ENCODE results near the gene KIF26A.

DNA sequence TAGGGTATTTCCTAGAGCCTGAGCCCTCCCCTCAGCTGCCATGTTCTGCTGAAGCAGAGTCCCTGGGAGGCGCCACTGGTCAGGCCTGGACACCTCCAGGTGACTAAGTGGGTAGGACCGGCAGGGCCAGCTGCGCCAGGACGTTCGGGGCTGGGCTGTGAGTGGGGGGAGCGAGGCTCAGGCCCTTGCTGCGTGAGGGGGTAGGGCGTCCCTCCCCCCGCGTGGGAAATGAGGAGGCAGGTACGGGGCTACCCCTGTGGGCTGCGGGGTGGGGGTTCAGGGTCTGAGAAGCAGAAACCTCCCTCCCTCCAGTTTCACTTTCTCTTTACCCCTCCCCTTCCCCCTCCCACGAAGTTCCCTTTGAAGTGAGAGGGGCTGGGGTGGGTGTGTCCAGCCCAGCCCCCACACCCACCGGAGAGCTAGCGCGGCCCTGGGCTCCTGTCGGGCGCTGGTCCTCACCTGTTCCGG, 22.1 kb upstream of the KIF26A start:
- TF ChIP-seq, protein P1, sequence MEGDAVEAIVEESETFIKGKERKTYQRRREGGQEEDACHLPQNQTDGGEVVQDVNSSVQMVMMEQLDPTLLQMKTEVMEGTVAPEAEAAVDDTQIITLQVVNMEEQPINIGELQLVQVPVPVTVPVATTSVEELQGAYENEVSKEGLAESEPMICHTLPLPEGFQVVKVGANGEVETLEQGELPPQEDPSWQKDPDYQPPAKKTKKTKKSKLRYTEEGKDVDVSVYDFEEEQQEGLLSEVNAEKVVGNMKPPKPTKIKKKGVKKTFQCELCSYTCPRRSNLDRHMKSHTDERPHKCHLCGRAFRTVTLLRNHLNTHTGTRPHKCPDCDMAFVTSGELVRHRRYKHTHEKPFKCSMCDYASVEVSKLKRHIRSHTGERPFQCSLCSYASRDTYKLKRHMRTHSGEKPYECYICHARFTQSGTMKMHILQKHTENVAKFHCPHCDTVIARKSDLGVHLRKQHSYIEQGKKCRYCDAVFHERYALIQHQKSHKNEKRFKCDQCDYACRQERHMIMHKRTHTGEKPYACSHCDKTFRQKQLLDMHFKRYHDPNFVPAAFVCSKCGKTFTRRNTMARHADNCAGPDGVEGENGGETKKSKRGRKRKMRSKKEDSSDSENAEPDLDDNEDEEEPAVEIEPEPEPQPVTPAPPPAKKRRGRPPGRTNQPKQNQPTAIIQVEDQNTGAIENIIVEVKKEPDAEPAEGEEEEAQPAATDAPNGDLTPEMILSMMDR (IDR thresholded peaks at IDR 0.05 in 4 of 5, conservative IDR thresholded peaks at IDR 0.05 in 1 of 5) = no peak
- TF ChIP-seq POLR2A (IDR thresholded peaks at IDR 0.05) = no peak
